ENCODE results near the gene CCDC9. TPM values are rescaled to one million over a fixed set of nuclear protein-coding genes. Genes with fewer than 3 reads are reported as not detected.

The CCDC9 gene
- total RNA-seq, 1 donor from 2014 or later: 21.6 TPM

Small RNA genes within 50 kb of the gene (microRNA-seq; reads per million reads assigned to microRNA genes)
- not detected for gene MIR3190
- not detected for gene MIR3191

Other genes with a start within 250 kb of the CCDC9 start
- gene NPAS1, start 236.7 kb upstream of the CCDC9 start, total RNA-seq: not detected
- 27.1 TPM for gene TMEM160, start 207.9 kb upstream of the CCDC9 start, total RNA-seq
- 22.1 TPM for gene ZC3H4, start 142.7 kb upstream of the CCDC9 start, total RNA-seq
- gene SAE1, start 125.7 kb upstream of the CCDC9 start, total RNA-seq: 42.5 TPM
- 3.9 TPM for gene BBC3, start 25.3 kb upstream of the CCDC9 start, total RNA-seq
- gene INAFM1, start 18.4 kb downstream of the CCDC9 start, total RNA-seq: 12.2 TPM
- gene C5AR1, start 53.3 kb downstream of the CCDC9 start, total RNA-seq: 3.9 TPM
- gene C5AR2, start 75.7 kb downstream of the CCDC9 start, total RNA-seq: 0.38 TPM
- gene DHX34, start 92.8 kb downstream of the CCDC9 start, total RNA-seq: 8.1 TPM
- gene MEIS3, start 163.0 kb downstream of the CCDC9 start, total RNA-seq: 3.2 TPM
- 0.30 TPM for gene SLC8A2, start 215.4 kb downstream of the CCDC9 start, total RNA-seq
- 10.9 TPM for gene KPTN, start 227.7 kb downstream of the CCDC9 start, total RNA-seq